Measurements from ENCODE around the gene GEMIN2.
"Not testable (repeated sequence)": the region's sequence is repeated elsewhere in the genome, so short reads cannot be mapped to it uniquely, and the experiment has no call there.

Gene GEMIN2

GRCh38 chr14:39179042-39179441 lies 64.9 kb downstream of the GEMIN2 start:
- no peak for DNase-seq

- DNase-seq = no peak
These were observed 66.4 kb downstream of the GEMIN2 start for GRCh38 chr14:39180553-39180952.

- no peak for DNase-seq
These were observed 67.0 kb downstream of the GEMIN2 start for GRCh38 chr14:39181026-39181692.

- DNase-seq = no peak
These were observed 67.5 kb downstream of the GEMIN2 start for GRCh38 chr14:39181693-39182047.

- DNase-seq = no peak
These were observed 68.9 kb downstream of the GEMIN2 start for GRCh38 chr14:39182770-39183684.

DNA sequence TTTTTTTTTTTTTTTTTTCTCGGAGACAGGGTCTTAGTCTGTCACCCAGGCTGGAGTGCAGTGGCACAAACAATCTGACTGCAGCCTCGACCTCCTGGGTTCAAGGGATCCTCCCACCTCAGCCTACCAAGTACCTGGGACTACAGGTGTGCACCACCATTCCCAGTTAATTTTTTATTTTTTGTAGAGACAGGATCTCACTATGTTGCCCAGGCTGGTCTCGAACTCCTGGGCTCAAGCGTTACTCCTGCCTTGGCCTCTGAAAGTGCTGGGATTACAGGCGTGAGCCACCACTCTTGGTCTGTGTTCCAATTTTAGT lies 69.5 kb downstream of the GEMIN2 start:
- not testable (repeated sequence) for DNase-seq

DNA sequence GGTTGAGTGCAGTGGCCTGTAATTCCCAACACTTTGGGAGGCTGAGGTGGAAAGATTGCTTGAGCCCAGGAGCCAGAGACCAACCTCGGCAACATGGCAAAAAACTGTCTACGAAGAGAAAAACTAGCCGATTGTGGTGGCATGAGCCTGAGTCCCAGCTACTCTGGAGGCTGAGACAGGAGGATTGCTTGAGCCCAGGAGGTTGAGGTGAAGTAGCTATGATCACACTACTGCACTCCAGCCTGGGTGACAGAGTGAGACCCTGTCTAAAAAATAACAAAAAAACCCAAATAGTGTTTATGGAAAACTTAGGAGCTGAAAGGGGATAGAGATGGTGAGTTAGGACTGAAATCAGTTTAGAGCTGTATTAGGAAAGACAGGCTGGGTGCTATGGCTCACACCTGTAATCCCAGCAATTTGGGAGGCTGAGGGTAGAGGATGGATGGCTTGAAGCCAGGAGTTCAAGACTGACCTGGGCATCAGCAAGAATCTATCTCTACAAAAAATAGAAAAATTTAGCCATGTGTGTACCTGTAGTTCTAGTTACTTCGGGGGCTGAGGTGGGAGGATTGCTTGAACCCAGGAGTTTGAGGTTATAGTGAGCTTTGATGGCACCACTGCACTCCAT lies 70.6 kb downstream of the GEMIN2 start:
- DNase-seq = no peak

DNA sequence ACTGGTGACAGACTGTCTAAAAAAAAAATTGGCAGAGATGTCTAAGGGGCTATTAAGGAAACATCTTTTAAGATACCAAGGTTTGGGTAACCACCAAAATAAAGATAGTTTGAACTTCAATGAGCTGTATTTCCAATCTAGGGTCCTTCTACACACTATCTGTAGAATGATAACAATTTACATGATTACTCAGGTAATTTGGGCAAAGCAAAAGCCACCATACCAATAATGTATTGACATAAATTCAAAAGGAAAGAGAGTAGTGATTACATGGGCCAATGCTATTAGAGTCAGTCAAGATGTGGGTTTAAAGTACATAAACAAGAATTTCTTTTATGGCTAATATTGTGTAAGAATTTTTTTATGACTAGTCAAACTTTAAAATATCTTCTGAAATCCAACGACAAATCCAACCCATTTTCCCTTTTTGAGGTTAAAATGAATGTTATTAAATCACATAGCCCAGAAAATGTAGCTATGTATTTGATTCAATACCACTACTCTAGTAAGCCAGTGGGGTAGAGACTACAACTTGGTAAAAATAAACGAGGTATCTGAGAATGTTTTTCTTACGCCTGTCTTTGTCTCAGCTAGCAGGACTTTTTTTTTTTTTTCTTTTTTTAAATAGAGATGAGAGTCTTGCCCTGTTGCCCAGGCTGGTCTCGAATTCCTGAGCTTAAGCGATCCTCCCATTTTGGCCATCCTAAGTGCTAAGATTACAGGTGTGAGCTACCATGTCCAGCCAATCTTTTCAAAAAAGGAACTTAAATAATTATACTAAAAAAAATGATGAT lies 71.3 kb downstream of the GEMIN2 start:
- no peak for DNase-seq

Data from GF-D8 (cell line).